Measurements from ENCODE around the gene CDRT4. TPM values are rescaled to one million over a fixed set of nuclear protein-coding genes. Genes with fewer than 3 reads are reported as not detected.
A peak's percentile ranks its signal among the peaks of the same experiment; 100 is the strongest.
"Not testable (repeated sequence)": the region's sequence is repeated elsewhere in the genome, so short reads cannot be mapped to it uniquely, and the experiment has no call there.

The CDRT4 gene
- total and polyA plus RNA-seq, 2 experiments from 2014 or later, result 6.5 to 13.0 TPM

DNA sequence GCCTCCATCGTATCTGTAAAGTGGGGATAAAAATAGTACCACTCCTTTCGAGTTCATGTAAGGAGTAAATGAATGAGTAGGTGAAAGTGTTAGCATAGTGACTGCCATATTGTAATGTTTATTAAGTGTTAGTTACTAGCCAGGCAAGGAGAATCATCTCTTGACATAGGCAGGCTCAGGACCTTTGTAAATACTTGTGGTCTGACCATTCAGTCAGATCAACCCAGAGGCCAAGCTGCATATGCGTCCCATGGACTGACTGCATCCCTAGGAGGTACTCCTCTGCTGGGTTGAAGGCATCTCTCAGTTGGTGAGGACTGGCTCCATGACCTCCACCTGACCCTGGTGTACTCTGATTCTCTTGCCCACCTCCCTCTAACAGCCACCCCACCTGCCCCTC is 40.5 kb upstream of the CDRT4 start:
- Mint-ChIP-seq H3K4me1 (peaks cover 7% of the 10 kb centered on the region), H3K9me3 (peaks cover 2% of the 10 kb centered on the region; the same call in 1 of the 3 replicates), H3K36me3 (ENCODE audit: low read depth) (peaks cover 37% of the 10 kb centered on the region), H3K4me3 (no peak overlapping the region), H3K27ac (peak overlapping the region; percentile 65; the same call in 1 of the 2 replicates), H3K27me3 (ENCODE audit: insufficient read depth, low read depth, poor library complexity) (peaks cover 7% of the 10 kb centered on the region)
- no peaks in the 10 kb centered on the region for H3K27me3 ChIP-seq (ENCODE audit: insufficient read depth)
- no peaks in the 10 kb centered on the region for H3K4me1 ChIP-seq (ENCODE audit: insufficient read depth)
- peaks cover 5% of the 10 kb centered on the region for H4K20me1 ChIP-seq (replicated peaks; ENCODE audit: insufficient read depth)
- no peaks in the 10 kb centered on the region for H3K36me3 ChIP-seq (ENCODE audit: insufficient read depth)
- H3F3A ChIP-seq (replicated peaks; ENCODE audit: low read depth), result no peaks in the 10 kb centered on the region
- H3K27ac ChIP-seq (ENCODE audit: low read depth), result no peak overlapping the region
- no peak overlapping the region for H3K4me3 ChIP-seq
- no peak for ATAC-seq
- H3K79me2 ChIP-seq (replicated peaks; ENCODE audit: insufficient read depth), result no peaks in the 10 kb centered on the region
- H3K4me2 ChIP-seq, result no peak overlapping the region
- no peak overlapping the region for H2AFZ ChIP-seq
- H3K9me2 ChIP-seq (ENCODE audit: insufficient read depth), result no peaks in the 10 kb centered on the region
- no peak for TF ChIP-seq EZH2phosphoT487 (IDR thresholded peaks at IDR 0.05; ENCODE audit: unreplicated experiment)
- TF ChIP-seq, protein P1, sequence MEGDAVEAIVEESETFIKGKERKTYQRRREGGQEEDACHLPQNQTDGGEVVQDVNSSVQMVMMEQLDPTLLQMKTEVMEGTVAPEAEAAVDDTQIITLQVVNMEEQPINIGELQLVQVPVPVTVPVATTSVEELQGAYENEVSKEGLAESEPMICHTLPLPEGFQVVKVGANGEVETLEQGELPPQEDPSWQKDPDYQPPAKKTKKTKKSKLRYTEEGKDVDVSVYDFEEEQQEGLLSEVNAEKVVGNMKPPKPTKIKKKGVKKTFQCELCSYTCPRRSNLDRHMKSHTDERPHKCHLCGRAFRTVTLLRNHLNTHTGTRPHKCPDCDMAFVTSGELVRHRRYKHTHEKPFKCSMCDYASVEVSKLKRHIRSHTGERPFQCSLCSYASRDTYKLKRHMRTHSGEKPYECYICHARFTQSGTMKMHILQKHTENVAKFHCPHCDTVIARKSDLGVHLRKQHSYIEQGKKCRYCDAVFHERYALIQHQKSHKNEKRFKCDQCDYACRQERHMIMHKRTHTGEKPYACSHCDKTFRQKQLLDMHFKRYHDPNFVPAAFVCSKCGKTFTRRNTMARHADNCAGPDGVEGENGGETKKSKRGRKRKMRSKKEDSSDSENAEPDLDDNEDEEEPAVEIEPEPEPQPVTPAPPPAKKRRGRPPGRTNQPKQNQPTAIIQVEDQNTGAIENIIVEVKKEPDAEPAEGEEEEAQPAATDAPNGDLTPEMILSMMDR (conservative IDR thresholded peaks at IDR 0.05; ENCODE audit: low read depth in 2 of 2), result no peak
- DNase-seq (ENCODE audit: low spot score), result no peak

DNA sequence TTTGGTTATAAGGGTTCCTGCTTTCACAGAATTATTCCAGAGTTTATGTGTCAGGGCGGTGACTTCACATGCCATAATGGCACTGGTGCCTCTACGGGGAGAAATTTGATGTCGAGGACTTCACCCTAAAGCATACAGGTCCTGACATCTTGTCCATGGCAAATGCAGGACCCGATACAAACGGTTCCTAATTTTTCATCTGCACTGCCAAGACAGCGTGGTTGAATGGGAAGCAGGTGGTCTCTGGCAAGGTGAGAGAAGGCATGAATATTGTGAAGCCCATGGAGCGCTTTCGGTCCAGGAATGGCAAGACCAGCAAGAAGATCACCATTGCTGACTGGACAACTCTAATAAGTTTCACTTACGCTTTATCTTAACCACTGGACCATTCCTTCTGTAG is 39.6 kb upstream of the CDRT4 start:
- no peak for DNase-seq (ENCODE audit: low spot score)
- H3K36me3 Mint-ChIP-seq (ENCODE audit: low read depth), result peaks cover 36% of the 10 kb centered on the region

GRCh38 chr17:15505708-15506107 is 38.3 kb upstream of the CDRT4 start:
- DNase-seq (ENCODE audit: low spot score); H3K27me3 ChIP-seq (ENCODE audit: insufficient read depth); H3K79me2 ChIP-seq (replicated peaks; ENCODE audit: insufficient read depth); H3K9me3 Mint-ChIP-seq; ATAC-seq; H2AFZ ChIP-seq; H3K27me3 Mint-ChIP-seq (ENCODE audit: insufficient read depth, low read depth, poor library complexity); H3K4me2 ChIP-seq; H3K4me3 Mint-ChIP-seq; H3K4me1 ChIP-seq (ENCODE audit: insufficient read depth); H3F3A ChIP-seq (replicated peaks; ENCODE audit: low read depth); H3K27ac Mint-ChIP-seq; H4K20me1 ChIP-seq (replicated peaks; ENCODE audit: insufficient read depth); H3K9me2 ChIP-seq (ENCODE audit: insufficient read depth); H3K36me3 ChIP-seq (ENCODE audit: insufficient read depth); H3K27ac ChIP-seq (ENCODE audit: low read depth); H3K4me3 ChIP-seq: not testable (repeated sequence)
- Mint-ChIP-seq H3K4me1 (peaks cover 16% of the 10 kb centered on the region), H3K36me3 (ENCODE audit: low read depth) (peaks cover 47% of the 10 kb centered on the region)

More for the DNA sequence above, 39.6 kb upstream of the CDRT4 start:
- H3K9me2 ChIP-seq (ENCODE audit: insufficient read depth), result no peaks in the 10 kb centered on the region
- no peak overlapping the region for H3K4me3 Mint-ChIP-seq
- ATAC-seq, result no peak
- no peak overlapping the region for H2AFZ ChIP-seq
- H3K4me3 ChIP-seq, result no peak overlapping the region
- no peaks in the 10 kb centered on the region for H3K27me3 ChIP-seq (ENCODE audit: insufficient read depth)
- no peaks in the 10 kb centered on the region for H3K36me3 ChIP-seq (ENCODE audit: insufficient read depth)
- no peaks in the 10 kb centered on the region for H3K79me2 ChIP-seq (replicated peaks; ENCODE audit: insufficient read depth)
- no peaks in the 10 kb centered on the region for H3F3A ChIP-seq (replicated peaks; ENCODE audit: low read depth)
- no peak overlapping the region for H3K27ac Mint-ChIP-seq
- H3K4me1 Mint-ChIP-seq, result peaks cover 14% of the 10 kb centered on the region
- H3K27me3 Mint-ChIP-seq (ENCODE audit: insufficient read depth, low read depth, poor library complexity), result peaks cover 9% of the 10 kb centered on the region
- no peak overlapping the region for H3K27ac ChIP-seq (ENCODE audit: low read depth)
- H3K4me2 ChIP-seq, result no peak overlapping the region
- H3K9me3 Mint-ChIP-seq, result peaks cover 2% of the 10 kb centered on the region; the same call in 2 of the 3 replicates
- H4K20me1 ChIP-seq (replicated peaks; ENCODE audit: insufficient read depth), result peaks cover 5% of the 10 kb centered on the region
- peaks cover 6% of the 10 kb centered on the region; the same call in 1 of the 2 replicates for H3K4me1 ChIP-seq (ENCODE audit: insufficient read depth)
- TF ChIP-seq ZNF114 (CRISPR knock-in tag; IDR thresholded peaks at IDR 0.05), result no peak

GRCh38 chr17:15503731-15504130 is 36.3 kb upstream of the CDRT4 start:
- no peaks in the 10 kb centered on the region for H3K9me2 ChIP-seq (ENCODE audit: insufficient read depth)
- no peaks in the 10 kb centered on the region for H3K79me2 ChIP-seq (replicated peaks; ENCODE audit: insufficient read depth)
- peaks cover 16% of the 10 kb centered on the region for H3K4me1 Mint-ChIP-seq
- no peak overlapping the region for H3K27ac Mint-ChIP-seq
- H3K36me3 Mint-ChIP-seq (ENCODE audit: low read depth), result peaks cover 45% of the 10 kb centered on the region
- H3K9me3 Mint-ChIP-seq, result peaks cover 2% of the 10 kb centered on the region; the same call in 2 of the 3 replicates
- H3K27me3 Mint-ChIP-seq (ENCODE audit: insufficient read depth, low read depth, poor library complexity), result peaks cover 9% of the 10 kb centered on the region
- H3K27me3 ChIP-seq (ENCODE audit: insufficient read depth), result no peaks in the 10 kb centered on the region
- H3K4me3 ChIP-seq, result no peak overlapping the region
- no peaks in the 10 kb centered on the region for H3F3A ChIP-seq (replicated peaks; ENCODE audit: low read depth)
- DNase-seq (ENCODE audit: low spot score) (no peak), ATAC-seq (no peak)
- TF ChIP-seq EZH2phosphoT487 (IDR thresholded peaks at IDR 0.05; ENCODE audit: unreplicated experiment) (no peak), NANOG (IDR thresholded peaks at IDR 0.05; ENCODE audit: borderline replicate concordance) (no peak), ZNF331 (CRISPR knock-in tag; IDR thresholded peaks at IDR 0.05; ENCODE audit: low read depth) (no peak), POLR2AphosphoS5 (IDR thresholded peaks at IDR 0.05; ENCODE audit: low read depth) (no peak), REST (IDR thresholded peaks at IDR 0.05; ENCODE audit: unreplicated experiment) (no peak)
- TF ChIP-seq, protein P2, sequence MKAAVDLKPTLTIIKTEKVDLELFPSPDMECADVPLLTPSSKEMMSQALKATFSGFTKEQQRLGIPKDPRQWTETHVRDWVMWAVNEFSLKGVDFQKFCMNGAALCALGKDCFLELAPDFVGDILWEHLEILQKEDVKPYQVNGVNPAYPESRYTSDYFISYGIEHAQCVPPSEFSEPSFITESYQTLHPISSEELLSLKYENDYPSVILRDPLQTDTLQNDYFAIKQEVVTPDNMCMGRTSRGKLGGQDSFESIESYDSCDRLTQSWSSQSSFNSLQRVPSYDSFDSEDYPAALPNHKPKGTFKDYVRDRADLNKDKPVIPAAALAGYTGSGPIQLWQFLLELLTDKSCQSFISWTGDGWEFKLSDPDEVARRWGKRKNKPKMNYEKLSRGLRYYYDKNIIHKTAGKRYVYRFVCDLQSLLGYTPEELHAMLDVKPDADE (IDR thresholded peaks at IDR 0.05), result no peak
- H3K4me3 Mint-ChIP-seq, result no peak overlapping the region
- no peak overlapping the region for H3K4me2 ChIP-seq
- no peak overlapping the region for H2AFZ ChIP-seq
- H3K27ac ChIP-seq (ENCODE audit: low read depth), result no peak overlapping the region
- H3K4me1 ChIP-seq (ENCODE audit: insufficient read depth), result peaks cover 8% of the 10 kb centered on the region; the same call in 1 of the 2 replicates
- no peaks in the 10 kb centered on the region; the same call in 1 of the 2 replicates for H4K20me1 ChIP-seq (replicated peaks; ENCODE audit: insufficient read depth)
- no peaks in the 10 kb centered on the region for H3K36me3 ChIP-seq (ENCODE audit: insufficient read depth)

Measured in GM23338 (cell line).